ENCODE measurements around the gene POU2F1. TPM values are rescaled to one million over a fixed set of nuclear protein-coding genes. Genes with fewer than 3 reads are reported as not detected.

The POU2F1 gene
- total RNA-seq, 2 experiments from 2014 or later, result 18.7 to 52.3 TPM

GRCh38 chr1:167182571-167183320, 37.9 kb upstream of the POU2F1 start:
- ChIA-PET CTCF (ENCODE audit: unreplicated experiment) (interaction anchor here (1.2 kb wide), 1 partner anchor 16 kb away, joined by 3 read pairs; no protein-coding TSS in a partner anchor), POLR2A (interaction anchor here (0.6 to 1.4 kb wide), 3 partner anchors 12 to 56 kb away, joined by 3 to 5 read pairs (median 3); no protein-coding TSS in a partner anchor)
- Histone ChIP-seq H3K9me2 (ENCODE audit: insufficient read depth, low read length) (no peaks in the 10 kb centered on the region), H3K36me3 (ENCODE audit: insufficient read depth, low read length) (no peaks in the 10 kb centered on the region), H3K4me3 (ENCODE audit: low read depth, low read length, poor library complexity, severe bottlenecking) (no peak overlapping the region), H3K27ac (ENCODE audit: low read depth, low read length, poor library complexity, severe bottlenecking) (no peak overlapping the region), H3K79me2 (ENCODE audit: insufficient read depth, low read depth, low read length) (no peaks in the 10 kb centered on the region), H3K4me1 (ENCODE audit: insufficient read depth, low read length, poor library complexity, severe bottlenecking) (no peaks in the 10 kb centered on the region), H3K9me3 (ENCODE audit: low read length) (no peaks in the 10 kb centered on the region), H3K4me2 (ENCODE audit: low read length) (no peak overlapping the region), H2AFZ (ENCODE audit: low read length) (no peak overlapping the region), H4K20me1 (ENCODE audit: insufficient read depth, low read length) (no peaks in the 10 kb centered on the region)
- no peak for DNase-seq (ENCODE audit: low spot score)
- no TSS peak for BruUV-seq (replicated peaks)
- intact Hi-C loops (cut with micrococcal nuclease; ENCODE audit: unreplicated experiment), result no loop called here
- TF ChIP-seq CTCF (conservative IDR thresholded peaks at IDR 0.05; ENCODE audit: low read length) (no peak), EZH2phosphoT487 (IDR thresholded peaks at IDR 0.05; ENCODE audit: borderline replicate concordance, low read depth, low read length) (no peak)

- ChIA-PET CTCF (ENCODE audit: unreplicated experiment) (no interaction called here), POLR2A (interaction anchor here (0.6 to 1.4 kb wide), 3 partner anchors 11 to 1459 kb away, joined by 3 to 5 read pairs (median 4); no protein-coding TSS in a partner anchor)
- BruUV-seq (replicated peaks), result no TSS peak
Measured at GRCh38 chr1:167184081-167184480, 36.6 kb upstream of the POU2F1 start.

More at GRCh38 chr1:167184081-167184480, 36.6 kb upstream of the POU2F1 start:
- Histone ChIP-seq H3K4me1 (ENCODE audit: insufficient read depth, low read length, poor library complexity, severe bottlenecking) (no peaks in the 10 kb centered on the region), H3K9me3 (ENCODE audit: low read length) (no peaks in the 10 kb centered on the region), H3K4me2 (ENCODE audit: low read length) (no peak overlapping the region), H3K9me2 (ENCODE audit: insufficient read depth, low read length) (no peaks in the 10 kb centered on the region), H4K20me1 (ENCODE audit: insufficient read depth, low read length) (no peaks in the 10 kb centered on the region), H3K4me3 (ENCODE audit: low read depth, low read length, poor library complexity, severe bottlenecking) (no peak overlapping the region), H3K79me2 (ENCODE audit: insufficient read depth, low read depth, low read length) (no peaks in the 10 kb centered on the region), H3K36me3 (ENCODE audit: insufficient read depth, low read length) (no peaks in the 10 kb centered on the region), H2AFZ (ENCODE audit: low read length) (no peak overlapping the region), H3K27ac (ENCODE audit: low read depth, low read length, poor library complexity, severe bottlenecking) (no peak overlapping the region)
- no peak for DNase-seq (ENCODE audit: low spot score)
- TF ChIP-seq EZH2phosphoT487 (IDR thresholded peaks at IDR 0.05; ENCODE audit: borderline replicate concordance, low read depth, low read length), result no peak
- TF ChIP-seq CTCF (conservative IDR thresholded peaks at IDR 0.05; ENCODE audit: low read length), result no peak
- intact Hi-C loops (cut with micrococcal nuclease; ENCODE audit: unreplicated experiment), result no loop called here
